HepG2 (cell line): ENCODE data around the gene PIBF1. TPM values are rescaled to one million over a fixed set of nuclear protein-coding genes. Genes with fewer than 3 reads are reported as not detected.

Experiments used
- CSRNP1 ChIP-seq: sonication (generic); formaldehyde crosslinking; IDR thresholded peaks from 2 replicates; pipeline ENCODE4 v1.8.1; 2023; ENCODE audit warnings: mild to moderate bottlenecking, missing genetic modification reagents
- FLYWCH1 ChIP-seq: sonication (generic); formaldehyde crosslinking; IDR thresholded peaks from 2 replicates; pipeline ENCODE4 v1.8.1; 2023; ENCODE audit warnings: mild to moderate bottlenecking, missing genetic modification reagents
- FOSL1 ChIP-seq: sonication (generic); formaldehyde crosslinking; IDR thresholded peaks from 2 replicates; pipeline ENCODE4 v1.9.0; 2021; ENCODE audit warnings: missing genetic modification reagents, borderline replicate concordance
- FOSL2 ChIP-seq: sonication (generic); formaldehyde crosslinking; IDR thresholded peaks from 2 replicates; pipeline ENCODE4 v1.4.0; 2020; ENCODE audit warnings: missing genetic modification reagents
- FOXO4 ChIP-seq: sonication (generic); formaldehyde crosslinking; conservative IDR thresholded peaks from 2 replicates; pipeline ENCODE4 v1.8.1; 2023; ENCODE audit warnings: missing genetic modification reagents
- MAX ChIP-seq: IDR thresholded peaks from 2 replicates; pipeline ENCODE4 v1.6.1; 2012; ENCODE audit warnings: inconsistent platforms
- MBNL3 ChIP-seq: fragments of 250-450 bp; sonication (Bioruptor Pico); conservative IDR thresholded peaks from 2 replicates; pipeline ENCODE4 v1.8.0; 2022; ENCODE audit warnings: mild to moderate bottlenecking, inconsistent platforms
- MLLT10 ChIP-seq: sonication (generic); formaldehyde crosslinking; IDR thresholded peaks from 2 replicates; pipeline ENCODE4 v1.4.0; 2020; ENCODE audit warnings: missing genetic modification reagents
- MNT ChIP-seq: fragments of 450-650 bp; IDR thresholded peaks from 2 replicates; pipeline ENCODE4 v1.6.1; 2016
- NBN ChIP-seq: fragments of 450-650 bp; conservative IDR thresholded peaks from 2 replicates; pipeline ENCODE4 v1.6.1; 2017
- NCOR1 ChIP-seq: fragments of 200-600 bp; sonication (generic); IDR thresholded peaks from 2 replicates; pipeline ENCODE4 v1.7.0; 2017; ENCODE audit warnings: antibody characterized with exemption, low read length, borderline replicate concordance
- PAF1 ChIP-seq: IDR thresholded peaks from 2 replicates; pipeline ENCODE4 v1.6.1; 2016; ENCODE audit warnings: missing genetic modification reagents, missing compliant biosample characterization
- RFXAP ChIP-seq: sonication (generic); formaldehyde crosslinking; IDR thresholded peaks from 2 replicates; pipeline ENCODE4 v1.4.0; 2020; ENCODE audit warnings: missing genetic modification reagents, borderline replicate concordance
- SP4 ChIP-seq: sonication (generic); formaldehyde crosslinking; IDR thresholded peaks from 2 replicates; pipeline ENCODE4 v1.8.1; 2023; ENCODE audit warnings: mild to moderate bottlenecking, missing genetic modification reagents
- SUZ12 ChIP-seq: fragments of 150-350 bp; IDR thresholded peaks from 2 replicates; pipeline ENCODE4 v1.6.1; 2014; ENCODE audit warnings: low read depth, low read length
- U2AF1 ChIP-seq: fragments of 200-400 bp; formaldehyde crosslinking; optimal IDR thresholded peaks from 2 replicates; pipeline ENCODE3; 2017; ENCODE audit warnings: mild to moderate bottlenecking, low read depth, low read length
- ZBTB25 ChIP-seq: IDR thresholded peaks from 2 replicates; pipeline ENCODE4 v1.6.1; 2018; ENCODE audit warnings: missing genetic modification reagents
- ZNF224 ChIP-seq: sonication (generic); formaldehyde crosslinking; IDR thresholded peaks from 2 replicates; pipeline ENCODE4 v1.5.0; 2020; ENCODE audit warnings: mild to moderate bottlenecking, missing genetic modification reagents
- ZNF263 ChIP-seq: sonication (generic); formaldehyde crosslinking; IDR thresholded peaks from 2 replicates; pipeline ENCODE4 v1.4.0; 2020; ENCODE audit warnings: missing genetic modification reagents
- ZNF562 ChIP-seq: sonication (generic); formaldehyde crosslinking; IDR thresholded peaks from 2 replicates; pipeline ENCODE4 v1.8.0; 2022; ENCODE audit warnings: missing genetic modification reagents, borderline replicate concordance
- ZNF629 ChIP-seq: sonication (generic); formaldehyde crosslinking; conservative IDR thresholded peaks from 2 replicates; pipeline ENCODE4 v1.5.0; 2020; ENCODE audit warnings: missing genetic modification reagents
- ZNF761 ChIP-seq: sonication (generic); formaldehyde crosslinking; conservative IDR thresholded peaks from 2 replicates; pipeline ENCODE4 v1.4.0; 2020; ENCODE audit warnings: mild to moderate bottlenecking, missing genetic modification reagents
- ZNF776 ChIP-seq: sonication (generic); formaldehyde crosslinking; IDR thresholded peaks from 2 replicates; pipeline ENCODE4 v1.4.0; 2020; ENCODE audit warnings: mild to moderate bottlenecking, missing genetic modification reagents
- ZNF781 ChIP-seq: sonication (generic); formaldehyde crosslinking; IDR thresholded peaks from 2 replicates; pipeline ENCODE4 v1.5.1; 2020; ENCODE audit warnings: borderline replicate concordance, mild to moderate bottlenecking, missing genetic modification reagents; ENCODE audit errors: not compliant biosample characterization
- ZNF883 ChIP-seq: sonication (generic); formaldehyde crosslinking; IDR thresholded peaks from 2 replicates; pipeline ENCODE4 v1.5.1; 2020; ENCODE audit warnings: mild to moderate bottlenecking, missing genetic modification reagents; ENCODE audit errors: not compliant biosample characterization
- polyA plus RNA-seq, 8 experiments: library from polyadenylated mRNA; depleted of rRNA in 3 of 8; stranded (reverse) in 7 of 8; unstranded in 1 of 8; fragments of >200 nt; fragmentation: Illumina TruSeq in 4 of 8; extraction: Trizol in 4 of 8; gene quantifications; 2 replicates each; pipeline versions ENCODE4 v1.2.1 to v1.2.3, GENCODE V29; 2011 to 2016; ENCODE audit warnings: low read depth in 4 of 8, missing spikeins in 1 of 8, mixed read lengths in 1 of 8; ENCODE audit not compliant: insufficient read depth in 1 of 8
- total RNA-seq, 5 experiments: library from RNA; depleted of rRNA; stranded (reverse); fragments of >200 nt; fragmentation: Illumina TruSeq; extraction: Trizol; gene quantifications; 2 replicates each; pipeline ENCODE4 v1.2.3, GENCODE V29; 2016; ENCODE audit warnings: low read depth in 1 of 5

Gene PIBF1
- total and polyA plus RNA-seq, 2 of the 13 experiments (the other 11 are each of a cell fraction or from before 2014, with no cell fraction given) = 4.2 to 15.8 TPM

GRCh38 chr13:72781451-72782439, at the start of gene PIBF1, which contains the start of gene DIS3 (continued):
- TF ChIP-seq ZNF224 (CRISPR knock-in tag) (no peak), FLYWCH1 (CRISPR knock-in tag) (no peak), FOSL2 (CRISPR knock-in tag) (peak; percentile 42; the same call in 1 of the 2 replicates), ZBTB25 (CRISPR knock-in tag) (no peak), ZNF263 (no peak), ZNF781 (peak; percentile 29), SUZ12 (no peak), NBN (no peak), ZNF776 (no peak; the same call in 1 of the 2 replicates), MBNL3 (CRISPR knock-in tag) (no peak), CSRNP1 (CRISPR knock-in tag) (peak; percentile 71), ZNF629 (no peak), MLLT10 (CRISPR knock-in tag) (no peak), MNT (peak; percentile 78), FOXO4 (CRISPR knock-in tag) (no peak), ZNF562 (no peak), RFXAP (CRISPR knock-in tag) (peak; percentile 90), U2AF1 (peak; percentile 90), FOSL1 (CRISPR knock-in tag) (peak; percentile 38; the same call in 1 of the 2 replicates), MAX (peak; percentile 67; the same call in 1 of the 2 replicates), ZNF883 (CRISPR knock-in tag) (no peak), SP4 (no peak; the same call in none of the 2 replicates), ZNF761 (CRISPR knock-in tag) (no peak; the same call in 1 of the 2 replicates), PAF1 (CRISPR knock-in tag) (no peak), NCOR1 (no peak)
